ENCODE results near the gene ANO8. TPM values are rescaled to one million over a fixed set of nuclear protein-coding genes. Genes with fewer than 3 reads are reported as not detected.
A peak's percentile ranks its signal among the peaks of the same experiment; 100 is the strongest.

ANO8 gene
- total RNA-seq, 1 experiment from 2014 or later = 21.9 TPM

DNA sequence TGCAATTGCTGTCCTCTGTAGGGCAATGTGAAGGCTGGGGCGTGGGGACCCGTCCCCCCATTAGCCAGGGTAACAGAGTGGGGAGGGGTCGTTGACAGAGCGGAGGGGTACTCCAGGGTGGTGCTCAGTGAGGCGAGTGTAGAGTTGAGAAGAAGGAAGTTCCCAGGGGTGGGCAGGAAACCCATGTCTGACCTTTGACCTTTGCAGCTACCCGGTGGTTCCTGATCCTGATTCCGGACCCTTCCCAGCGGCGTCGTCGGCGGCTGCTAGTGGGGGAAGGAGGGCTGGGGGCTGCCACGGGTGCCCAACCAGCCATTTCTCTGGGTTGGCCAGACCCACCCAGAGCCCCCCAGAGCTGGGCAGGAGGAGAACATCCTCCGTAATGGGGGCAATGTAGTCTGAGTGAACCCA, 44.6 kb upstream of the ANO8 start:
- H4K5ac ChIP-seq (ENCODE audit: insufficient read length, low read depth, low read length) = no peak overlapping the region
- no peak overlapping the region for H4K91ac ChIP-seq (ENCODE audit: insufficient read length, low read depth, low read length)
- no peaks in the 10 kb centered on the region for H3K9me3 ChIP-seq (ENCODE audit: control insufficient read depth, low read depth, low read length)
- H2BK15ac ChIP-seq (ENCODE audit: low read depth, low read length) = no peak overlapping the region
- no peak overlapping the region for H2BK12ac ChIP-seq (ENCODE audit: insufficient read length, low read depth, low read length)
- H3K4me2 ChIP-seq (ENCODE audit: insufficient read depth, insufficient read length, low read length) = no peak overlapping the region
- WGBS (ENCODE audit: extremely low coverage, insufficient read length, low lambda C conversion rate) = no CpG with 5 or more reads among the region's 14 CpGs
- H4K20me1 ChIP-seq (ENCODE audit: control insufficient read depth, insufficient read depth, insufficient read length) = no peaks in the 10 kb centered on the region
- H3K14ac ChIP-seq (ENCODE audit: insufficient read depth, low read length) = no peak overlapping the region
- H3K79me2 ChIP-seq (ENCODE audit: insufficient read depth, low read length) = no peaks in the 10 kb centered on the region
- no peak overlapping the region for H2BK20ac ChIP-seq (ENCODE audit: low read depth, low read length, poor library complexity, severe bottlenecking)
- H2AFZ ChIP-seq (ENCODE audit: low read length) = no peak overlapping the region
- no peaks in the 10 kb centered on the region; the same call in 1 of the 2 replicates for H3K4me1 ChIP-seq (ENCODE audit: insufficient read depth, low read length)
- Mint-ChIP-seq H3K36me3 (ENCODE audit: insufficient read depth in 1 of 3, low read depth in 3 of 3) (peaks cover 2 to 9% (median 3%) of the 10 kb centered on the region in 3 experiments; a peak in 4 of 7 replicates), H3K4me1 (peaks cover 9 to 12% of the 10 kb centered on the region in 2 experiments), H3K4me3 (no peak overlapping the region), H3K27me3 (ENCODE audit: low read depth) (no peaks in the 10 kb centered on the region), H3K9me3 (peaks cover 9 to 10% of the 10 kb centered on the region in 2 experiments; a peak in 4 of 5 replicates), H3K27ac (no peak overlapping the region)
- H3K9ac ChIP-seq (ENCODE audit: extremely low read depth, insufficient read length, low read length) = no peak overlapping the region
- no peak overlapping the region for H3K4ac ChIP-seq (ENCODE audit: low read depth, low read length)
- DNase-seq = peak; percentile 44
- H3K18ac ChIP-seq (ENCODE audit: insufficient read length, low read depth, low read length) = no peak overlapping the region
- H3K27me3 ChIP-seq (ENCODE audit: insufficient read depth, low read length) = no peaks in the 10 kb centered on the region
- H2BK120ac ChIP-seq (ENCODE audit: low read depth, low read length, poor library complexity, severe bottlenecking) = no peak overlapping the region
- no peak overlapping the region for H3K56ac ChIP-seq (ENCODE audit: insufficient read length, low read depth, low read length)
- H3K27ac ChIP-seq (ENCODE audit: insufficient read length, low read depth, low read length) = no peak overlapping the region
- H4K8ac ChIP-seq (replicated peaks; ENCODE audit: insufficient read length, low read depth, low read length) = no peak overlapping the region
- no peak overlapping the region for H2BK5ac ChIP-seq (ENCODE audit: insufficient read length, low read length)
- TF ChIP-seq, protein P1, sequence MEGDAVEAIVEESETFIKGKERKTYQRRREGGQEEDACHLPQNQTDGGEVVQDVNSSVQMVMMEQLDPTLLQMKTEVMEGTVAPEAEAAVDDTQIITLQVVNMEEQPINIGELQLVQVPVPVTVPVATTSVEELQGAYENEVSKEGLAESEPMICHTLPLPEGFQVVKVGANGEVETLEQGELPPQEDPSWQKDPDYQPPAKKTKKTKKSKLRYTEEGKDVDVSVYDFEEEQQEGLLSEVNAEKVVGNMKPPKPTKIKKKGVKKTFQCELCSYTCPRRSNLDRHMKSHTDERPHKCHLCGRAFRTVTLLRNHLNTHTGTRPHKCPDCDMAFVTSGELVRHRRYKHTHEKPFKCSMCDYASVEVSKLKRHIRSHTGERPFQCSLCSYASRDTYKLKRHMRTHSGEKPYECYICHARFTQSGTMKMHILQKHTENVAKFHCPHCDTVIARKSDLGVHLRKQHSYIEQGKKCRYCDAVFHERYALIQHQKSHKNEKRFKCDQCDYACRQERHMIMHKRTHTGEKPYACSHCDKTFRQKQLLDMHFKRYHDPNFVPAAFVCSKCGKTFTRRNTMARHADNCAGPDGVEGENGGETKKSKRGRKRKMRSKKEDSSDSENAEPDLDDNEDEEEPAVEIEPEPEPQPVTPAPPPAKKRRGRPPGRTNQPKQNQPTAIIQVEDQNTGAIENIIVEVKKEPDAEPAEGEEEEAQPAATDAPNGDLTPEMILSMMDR (conservative IDR thresholded peaks at IDR 0.05) = no peak
- H3T11ph ChIP-seq (ENCODE audit: low read length) = no peak overlapping the region
- H2AK5ac ChIP-seq (ENCODE audit: insufficient read length, low read length) = no peak overlapping the region
- no peaks in the 10 kb centered on the region for H3K23me2 ChIP-seq (ENCODE audit: insufficient read length, low read depth, low read length, poor library complexity, severe bottlenecking)
- H3K79me1 ChIP-seq (ENCODE audit: insufficient read depth, low read depth, low read length, poor library complexity, severe bottlenecking) = no peaks in the 10 kb centered on the region
- H3K23ac ChIP-seq (ENCODE audit: insufficient read length, low read depth, low read length) = no peak overlapping the region
